Kidney epithelial cell (primary cell): ENCODE results near the gene GOLGA8F. TPM values are rescaled to one million over a fixed set of nuclear protein-coding genes. Genes with fewer than 3 reads are reported as not detected.
"Not testable (repeated sequence)": the region's sequence is repeated elsewhere in the genome, so short reads cannot be mapped to it uniquely, and the experiment has no call there.

Experiments
- DNase-seq: peaks from one replicate; pipeline ENCODE4 v3.0.0-alpha.2; 2010; ENCODE audit warnings: low read depth
- H3K27me3 ChIP-seq: 2 replicates; pipeline ENCODE4 v1.6.0; 2011; ENCODE audit warnings: low read length; ENCODE audit not compliant: control insufficient read depth, insufficient read depth
- H3K36me3 ChIP-seq: 2 replicates; pipeline ENCODE4 v1.5.1; 2011; ENCODE audit warnings: low read length; ENCODE audit not compliant: control insufficient read depth, insufficient read depth
- H3K4me3 ChIP-seq: 2 replicates; pipeline ENCODE4 v1.5.1; 2011; ENCODE audit warnings: low read depth, mild to moderate bottlenecking, control low read depth, low read length
- total RNA-seq: library from RNA; depleted of rRNA; stranded (reverse); fragments of >200 nt; gene quantifications from 2 replicates; pipeline ENCODE4 v1.2.3, GENCODE V29; 2015

The GOLGA8F gene
- total RNA-seq, result not detected in 2 replicates

- H3K4me3 ChIP-seq, H3K27me3 ChIP-seq, DNase-seq, H3K36me3 ChIP-seq: not testable (repeated sequence)
Observed at GRCh38 chr15:28378364-28378763, at the start of gene GOLGA8F. Gene GOLGA8F, plus strand, starts transcription at chr15:28378664. Its CDS starts 98 bp downstream, at chr15:28378762.

DNA sequence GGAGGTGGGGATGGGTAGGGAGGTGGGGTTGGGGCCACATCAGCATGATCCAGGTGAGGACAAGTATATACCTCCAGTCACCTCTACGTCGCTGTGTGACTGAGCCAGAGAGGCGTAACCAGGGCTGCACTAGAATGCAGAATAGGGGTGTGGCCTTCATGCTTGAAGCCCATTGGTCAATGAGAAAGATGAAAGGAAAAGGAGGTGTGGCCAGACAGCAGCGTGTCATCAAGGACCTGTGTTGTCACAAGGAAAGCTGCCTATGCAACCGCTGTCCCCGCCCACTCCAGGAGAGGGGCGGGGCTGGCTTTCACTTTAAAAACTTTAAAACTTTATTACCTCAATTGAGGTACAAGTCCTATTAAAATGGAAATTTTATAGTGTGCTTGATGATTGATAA is 20.5 kb upstream of the GOLGA8F start, which contains the start of gene GOLGA6L24:
GOLGA6L24 (minus strand) TSS at position 101 of the 400 bp plus-strand sequence; CDS start at position 40, 61 bp downstream.
- H3K4me3 ChIP-seq, H3K27me3 ChIP-seq, H3K36me3 ChIP-seq, DNase-seq: not testable (repeated sequence)

DNA sequence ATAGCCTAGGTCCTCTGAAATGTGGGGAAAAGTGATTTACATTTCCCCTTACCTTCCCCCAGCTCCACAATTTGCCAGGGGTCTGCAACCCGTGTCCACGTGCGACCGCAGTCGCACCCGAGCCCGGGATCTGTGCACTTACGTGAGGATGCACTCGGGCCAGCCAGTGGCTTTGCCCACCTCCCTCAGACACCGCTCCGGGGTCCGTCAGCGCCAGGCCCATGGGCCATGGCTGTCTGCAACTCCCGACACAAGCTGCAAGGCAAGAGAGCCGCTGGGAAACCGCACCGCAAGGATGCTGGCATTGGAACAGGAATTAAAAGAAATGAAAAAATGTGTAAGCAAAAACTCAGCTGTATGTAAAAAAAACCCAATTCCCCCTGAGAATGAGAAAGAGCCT is 13.0 kb upstream of the GOLGA8F start:
- H3K4me3 ChIP-seq, H3K27me3 ChIP-seq, H3K36me3 ChIP-seq, DNase-seq: not testable (repeated sequence)

DNA sequence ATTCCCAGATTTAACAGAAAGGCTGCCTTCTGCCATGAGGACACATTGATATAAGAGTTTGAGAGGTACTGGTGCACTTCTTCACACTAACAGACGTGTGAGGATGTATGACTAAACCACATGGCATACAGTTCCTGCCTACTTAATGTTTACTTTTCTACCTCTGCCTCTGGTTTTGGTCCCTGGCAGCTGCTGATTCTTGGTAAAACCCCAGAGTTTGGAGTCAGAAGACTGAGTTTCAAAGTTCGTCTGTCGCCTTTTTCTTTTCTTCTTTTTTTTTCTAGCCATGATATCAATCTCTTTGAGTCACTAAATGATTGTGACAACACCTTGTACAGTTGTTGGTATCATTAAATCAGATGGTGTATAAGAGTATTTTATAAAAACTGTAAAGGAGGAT is 1.6 kb downstream of the GOLGA8F start:
- H3K27me3 ChIP-seq, H3K36me3 ChIP-seq, DNase-seq, H3K4me3 ChIP-seq: not testable (repeated sequence)

- not testable (repeated sequence) for H3K36me3 ChIP-seq, H3K4me3 ChIP-seq, DNase-seq, H3K27me3 ChIP-seq
Observed at GRCh38 chr15:28396022-28396421, 17.6 kb downstream of the GOLGA8F start.

- not testable (repeated sequence) for H3K36me3 ChIP-seq, H3K27me3 ChIP-seq, DNase-seq, H3K4me3 ChIP-seq
Observed at GRCh38 chr15:28402774-28403435, 24.4 kb downstream of the GOLGA8F start.

DNA sequence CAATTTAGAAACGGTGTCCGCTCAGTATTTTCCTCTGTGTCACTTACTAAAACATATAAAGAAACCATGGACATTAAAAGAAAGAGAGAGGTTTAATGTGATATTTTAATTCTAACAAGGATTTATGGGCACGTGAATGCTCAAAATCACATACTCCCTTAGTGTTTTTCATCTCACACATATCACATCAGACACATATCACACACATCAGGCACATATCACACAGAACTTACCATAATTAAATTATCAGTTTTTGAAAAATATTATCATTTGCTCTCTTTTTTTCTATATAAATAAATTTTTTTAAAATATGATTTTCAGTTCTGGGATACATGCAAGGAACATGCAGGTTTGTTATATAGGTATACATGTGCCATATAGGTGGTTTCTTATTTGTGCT is 42.0 kb downstream of the GOLGA8F start:
- H3K36me3 ChIP-seq, DNase-seq, H3K4me3 ChIP-seq, H3K27me3 ChIP-seq: not testable (repeated sequence)

GRCh38 chr15:28435594-28435993 is 57.1 kb downstream of the GOLGA8F start:
- not testable (repeated sequence) for H3K36me3 ChIP-seq

More at GRCh38 chr15:28435594-28435993, 57.1 kb downstream of the GOLGA8F start:
- not testable (repeated sequence) for H3K4me3 ChIP-seq, H3K27me3 ChIP-seq, DNase-seq

Other genes with a start within 250 kb of the GOLGA8F start
- 53.4 and 59.0 TPM in 2 replicates for gene HERC2, start 56.5 kb upstream of the GOLGA8F start, total RNA-seq
- not detected in 2 replicates for gene GOLGA6L24, start 20.6 kb upstream of the GOLGA8F start, total RNA-seq
- gene GOLGA8G, start 154.3 kb downstream of the GOLGA8F start, total RNA-seq, result not detected in 2 replicates
- gene GOLGA6L25, start 174.9 kb downstream of the GOLGA8F start, total RNA-seq, result not detected in 2 replicates